Transverse colon (tissue), 3 donors: ENCODE measurements around the gene MSI2.

ENCODE experiments used
- CTCF ChIP-seq, 5 experiments: fragments of 200-600 bp in 3 of 5; fragments of 450-650 bp in 2 of 5; sonication (generic) in 3 of 5; IDR thresholded peaks; 1 replicate in 2 of 5; 2 replicates in 3 of 5; pipeline ENCODE4 v1.5.1; 2016 to 2017; ENCODE audit warnings: antibody characterized with exemption in 5 of 5, inconsistent platforms in 3 of 5, mild to moderate bottlenecking in 2 of 5, moderate library complexity in 1 of 5
- POLR2A ChIP-seq: fragments of 450-650 bp; IDR thresholded peaks from one replicate; pipeline ENCODE4 v1.6.1; 2016; ENCODE audit warnings: antibody characterized with exemption, mild to moderate bottlenecking, moderate library complexity

GRCh38 chr17:57640079-57640478 is 383.8 kb downstream of the MSI2 start:
- TF ChIP-seq CTCF (IDR thresholded peaks at IDR 0.05) = no peak
- no peak for TF ChIP-seq POLR2A
